ENCODE data around the gene ANO9. TPM values are rescaled to one million over a fixed set of nuclear protein-coding genes. Genes with fewer than 3 reads are reported as not detected.

ANO9 gene
- total RNA-seq, 1 experiment from 2014 or later = 16.6 TPM

GRCh38 chr11:368414-369335 lies 73.1 kb downstream of the ANO9 start:
- H3K9ac ChIP-seq (ENCODE audit: low read length) = no peak overlapping the region
- TF ChIP-seq EZH2 (IDR thresholded peaks at IDR 0.05; ENCODE audit: low read length, unreplicated experiment) (no peak), EZH2phosphoT487 (IDR thresholded peaks at IDR 0.05; ENCODE audit: borderline replicate concordance, low read length) (no peak), CTCF (conservative IDR thresholded peaks at IDR 0.05; ENCODE audit: low read depth, low read length) (no peak)
- POLR2A ChIA-PET (ENCODE audit: unreplicated experiment) = interaction anchor here (0.5 kb wide), 1 partner anchor 131 kb away, joined by 4 read pairs; no protein-coding TSS in a partner anchor
- no peaks in the 10 kb centered on the region for H3K36me3 ChIP-seq (ENCODE audit: low read depth, low read length)
- no TSS peak for BruUV-seq (replicated peaks)
- peaks cover 10% of the 10 kb centered on the region for H3K79me2 ChIP-seq (ENCODE audit: low read length)
- H3F3A ChIP-seq (ENCODE audit: low read length, unreplicated experiment) = no peaks in the 10 kb centered on the region
- H3K9me2 ChIP-seq (replicated peaks; ENCODE audit: low read length) = no peaks in the 10 kb centered on the region
- H2AFZ ChIP-seq (ENCODE audit: low read length) = peak overlapping the region; percentile 73
- no peaks in the 10 kb centered on the region for H3K9me3 ChIP-seq (ENCODE audit: low read length)
- DNase-seq (peak; percentile 22), ATAC-seq (peak; percentile 50)
- no peak overlapping the region for H3K27ac ChIP-seq (ENCODE audit: low read length)
- H3K4me3 ChIP-seq (ENCODE audit: low read length) = peak overlapping the region; percentile 60
- H4K20me1 ChIP-seq (ENCODE audit: low read length) = no peaks in the 10 kb centered on the region
- intact Hi-C loops (cut with micrococcal nuclease) = loop anchor here (2.0 kb wide), 1 partner anchor 76 kb away; no protein-coding TSS in a partner anchor
- CTCF ChIA-PET = interaction anchor here (1.3 kb wide), 1 partner anchor 26 kb away, joined by 4 read pairs; the partner anchor contains the start of gene PKP3
- H3K27me3 ChIP-seq (ENCODE audit: low read length) = no peaks in the 10 kb centered on the region
- peak overlapping the region; percentile 87 for H3K4me2 ChIP-seq (ENCODE audit: low read length)
- H3K4me1 ChIP-seq (ENCODE audit: insufficient read depth, low read length) = peaks cover 9% of the 10 kb centered on the region; the same call in 1 of the 2 replicates

GRCh38 chr11:367956-368413 lies 73.8 kb downstream of the ANO9 start:
- ChIA-PET CTCF (interaction anchor here (1.3 kb wide), 1 partner anchor 26 kb away, joined by 4 read pairs; the partner anchor contains the start of gene PKP3), POLR2A (ENCODE audit: unreplicated experiment) (interaction anchor here (0.5 kb wide), 1 partner anchor 131 kb away, joined by 4 read pairs; no protein-coding TSS in a partner anchor)
- no peak for DNase-seq
- Histone ChIP-seq H4K20me1 (ENCODE audit: low read length) (no peaks in the 10 kb centered on the region), H3K4me1 (ENCODE audit: insufficient read depth, low read length) (peaks cover 9% of the 10 kb centered on the region; the same call in 1 of the 2 replicates), H3K4me3 (ENCODE audit: low read length) (peak overlapping the region; percentile 60; the same call in 1 of the 2 replicates), H2AFZ (ENCODE audit: low read length) (peak overlapping the region; percentile 73; the same call in 1 of the 2 replicates), H3K27ac (ENCODE audit: low read length) (no peak overlapping the region), H3K36me3 (ENCODE audit: low read depth, low read length) (no peaks in the 10 kb centered on the region), H3K9me3 (ENCODE audit: low read length) (no peaks in the 10 kb centered on the region), H3F3A (ENCODE audit: low read length, unreplicated experiment) (no peaks in the 10 kb centered on the region), H3K4me2 (ENCODE audit: low read length) (peak overlapping the region; percentile 87), H3K9me2 (replicated peaks; ENCODE audit: low read length) (no peaks in the 10 kb centered on the region), H3K79me2 (ENCODE audit: low read length) (peaks cover 10% of the 10 kb centered on the region), H3K27me3 (ENCODE audit: low read length) (no peaks in the 10 kb centered on the region), H3K9ac (ENCODE audit: low read length) (no peak overlapping the region)
- intact Hi-C loops (cut with micrococcal nuclease) = loop anchor here (2.0 kb wide), 1 partner anchor 77 kb away; no protein-coding TSS in a partner anchor
- no peak for ATAC-seq
- no TSS peak for BruUV-seq (replicated peaks)
- no peak for TF ChIP-seq CTCF (conservative IDR thresholded peaks at IDR 0.05; ENCODE audit: low read depth, low read length)
- no peak for TF ChIP-seq EZH2 (IDR thresholded peaks at IDR 0.05; ENCODE audit: low read length, unreplicated experiment)
- TF ChIP-seq EZH2phosphoT487 (IDR thresholded peaks at IDR 0.05; ENCODE audit: borderline replicate concordance, low read length) = no peak

Other genes with a start within 250 kb of the ANO9 start
- not detected in 2 replicates for gene SCGB1C1, start 248.9 kb downstream of the ANO9 start, total RNA-seq (2014; rRNA removed)
- 12.6 and 14.4 TPM in 2 replicates for gene BET1L, start 234.6 kb downstream of the ANO9 start, total RNA-seq (2014; rRNA removed)
- gene RIC8A, start 234.3 kb downstream of the ANO9 start, total RNA-seq (2014; rRNA removed) = 155 and 180 TPM in 2 replicates
- gene SIRT3, start 205.7 kb downstream of the ANO9 start, total RNA-seq (2014; rRNA removed) = 13.8 and 23.8 TPM in 2 replicates
- 226 and 255 TPM in 2 replicates for gene PSMD13, start 205.0 kb downstream of the ANO9 start, total RNA-seq (2014; rRNA removed)
- not detected in 2 replicates for gene NLRP6, start 163.6 kb downstream of the ANO9 start, total RNA-seq (2014; rRNA removed)
- gene PGGHG, start 152.9 kb downstream of the ANO9 start, total RNA-seq (2014; rRNA removed) = 10.6 and 12.4 TPM in 2 replicates
- gene IFITM5, start 142.5 kb downstream of the ANO9 start, total RNA-seq (2014; rRNA removed) = not detected in 2 replicates
- gene IFITM2, start 134.2 kb downstream of the ANO9 start, total RNA-seq (2014; rRNA removed) = 36.3 and 49.0 TPM in 2 replicates
- 2.0 and 2.2 TPM in 2 replicates for gene IFITM1, start 128.0 kb downstream of the ANO9 start, total RNA-seq (2014; rRNA removed)
- gene IFITM3, start 121.2 kb downstream of the ANO9 start, total RNA-seq (2014; rRNA removed) = 91.6 and 97.6 TPM in 2 replicates
- gene B4GALNT4, start 72.5 kb downstream of the ANO9 start, total RNA-seq (2014; rRNA removed) = 52.9 and 87.9 TPM in 2 replicates
- gene PKP3, start 47.8 kb downstream of the ANO9 start, total RNA-seq (2014; rRNA removed) = 218 and 222 TPM in 2 replicates
- gene SIGIRR, start 27.0 kb downstream of the ANO9 start, total RNA-seq (2014; rRNA removed) = 85.4 and 112 TPM in 2 replicates
- gene PTDSS2, start 8.3 kb upstream of the ANO9 start, total RNA-seq (2014; rRNA removed) = 53.0 and 91.0 TPM in 2 replicates
- gene RNH1, start 65.2 kb upstream of the ANO9 start, total RNA-seq (2014; rRNA removed) = 258 and 300 TPM in 2 replicates
- 128 and 167 TPM in 2 replicates for gene HRAS, start 93.6 kb upstream of the ANO9 start, total RNA-seq (2014; rRNA removed)
- gene LRRC56, start 95.5 kb upstream of the ANO9 start, total RNA-seq (2014; rRNA removed) = 1.0 and 1.5 TPM in 2 replicates
- gene LMNTD2, start 118.7 kb upstream of the ANO9 start, total RNA-seq (2014; rRNA removed) = 1.4 and 2.4 TPM in 2 replicates
- 58.6 and 79.7 TPM in 2 replicates for gene RASSF7, start 119.0 kb upstream of the ANO9 start, total RNA-seq (2014; rRNA removed)
- 41.4 and 52.4 TPM in 2 replicates for gene PHRF1, start 134.5 kb upstream of the ANO9 start, total RNA-seq (2014; rRNA removed)
- gene IRF7, start 173.9 kb upstream of the ANO9 start, total RNA-seq (2014; rRNA removed) = 80.8 and 95.7 TPM in 2 replicates
- gene CDHR5, start 182.9 kb upstream of the ANO9 start, total RNA-seq (2014; rRNA removed) = not detected in 2 replicates
- gene SCT, start 185.2 kb upstream of the ANO9 start, total RNA-seq (2014; rRNA removed) = 2.2 TPM in 1 of 2 replicates, not detected in the other
- 0.11 TPM in 1 of 2 replicates, not detected in the other for gene DRD4, start 195.3 kb upstream of the ANO9 start, total RNA-seq (2014; rRNA removed)